ENCODE results near the gene CHDH.

Gene CHDH

GRCh38 chr3:53794597-53794996 is 51.6 kb downstream of the CHDH start:
- H3K4me3 ChIP-seq (ENCODE audit: low read depth, low read length): no peak overlapping the region
- no peak for TF ChIP-seq CTCF (IDR thresholded peaks at IDR 0.05; ENCODE audit: insufficient read depth, low read length, missing control alignments)
- no peak for DNase-seq (ENCODE audit: low read depth, low spot score)
- ChIA-PET CTCF (no interaction called here), POLR2A (no interaction called here)

GRCh38 chr3:53792866-53793265 is 53.4 kb downstream of the CHDH start:
- CTCF ChIA-PET: no interaction called here
- no peak for TF ChIP-seq CTCF (IDR thresholded peaks at IDR 0.05; ENCODE audit: insufficient read depth, low read length, missing control alignments)
- POLR2A ChIA-PET: no interaction called here
- H3K4me3 ChIP-seq (ENCODE audit: low read depth, low read length): no peak overlapping the region
- DNase-seq (ENCODE audit: low read depth, low spot score): no peak

GRCh38 chr3:53791317-53791716 is 54.9 kb downstream of the CHDH start:
- TF ChIP-seq CTCF (IDR thresholded peaks at IDR 0.05; ENCODE audit: insufficient read depth, low read length, missing control alignments): no peak
- POLR2A ChIA-PET: no interaction called here
- DNase-seq (ENCODE audit: low read depth, low spot score): no peak
- no peak overlapping the region for H3K4me3 ChIP-seq (ENCODE audit: low read depth, low read length)
- CTCF ChIA-PET: no interaction called here

GRCh38 chr3:53790470-53790869 is 55.7 kb downstream of the CHDH start:
- TF ChIP-seq CTCF (IDR thresholded peaks at IDR 0.05; ENCODE audit: insufficient read depth, low read length, missing control alignments): no peak
- H3K4me3 ChIP-seq (ENCODE audit: low read depth, low read length): no peak overlapping the region
- DNase-seq (ENCODE audit: low read depth, low spot score): no peak
- ChIA-PET CTCF (no interaction called here), POLR2A (no interaction called here)

GRCh38 chr3:53789459-53789858 is 56.8 kb downstream of the CHDH start:
- no peak for TF ChIP-seq CTCF (IDR thresholded peaks at IDR 0.05; ENCODE audit: insufficient read depth, low read length, missing control alignments)
- no peak for DNase-seq (ENCODE audit: low read depth, low spot score)
- POLR2A ChIA-PET: no interaction called here
- CTCF ChIA-PET: no interaction called here
- H3K4me3 ChIP-seq (ENCODE audit: low read depth, low read length): no peak overlapping the region

GRCh38 chr3:53788038-53788437 is 58.2 kb downstream of the CHDH start:
- ChIA-PET POLR2A (no interaction called here), CTCF (interaction anchor here (1.0 kb wide), 1 partner anchor 78 kb away, joined by 4 read pairs; no protein-coding TSS in a partner anchor)
- DNase-seq (ENCODE audit: low read depth, low spot score): no peak

More at GRCh38 chr3:53788038-53788437, 58.2 kb downstream of the CHDH start:
- no peak overlapping the region for H3K4me3 ChIP-seq (ENCODE audit: low read depth, low read length)
- no peak for TF ChIP-seq CTCF (IDR thresholded peaks at IDR 0.05; ENCODE audit: insufficient read depth, low read length, missing control alignments)

All from AG04449 (cell line).